LNCAP (cell line): ENCODE measurements around the gene HOTAIR.

Experiments used
- TF ChIP-seq, protein P1 (sequence below): fragments of 450-650 bp; IDR thresholded peaks from 2 replicates; pipeline ENCODE4 v1.5.1; 2017; ENCODE audit warnings: mild to moderate bottlenecking

HOTAIR gene

DNA sequence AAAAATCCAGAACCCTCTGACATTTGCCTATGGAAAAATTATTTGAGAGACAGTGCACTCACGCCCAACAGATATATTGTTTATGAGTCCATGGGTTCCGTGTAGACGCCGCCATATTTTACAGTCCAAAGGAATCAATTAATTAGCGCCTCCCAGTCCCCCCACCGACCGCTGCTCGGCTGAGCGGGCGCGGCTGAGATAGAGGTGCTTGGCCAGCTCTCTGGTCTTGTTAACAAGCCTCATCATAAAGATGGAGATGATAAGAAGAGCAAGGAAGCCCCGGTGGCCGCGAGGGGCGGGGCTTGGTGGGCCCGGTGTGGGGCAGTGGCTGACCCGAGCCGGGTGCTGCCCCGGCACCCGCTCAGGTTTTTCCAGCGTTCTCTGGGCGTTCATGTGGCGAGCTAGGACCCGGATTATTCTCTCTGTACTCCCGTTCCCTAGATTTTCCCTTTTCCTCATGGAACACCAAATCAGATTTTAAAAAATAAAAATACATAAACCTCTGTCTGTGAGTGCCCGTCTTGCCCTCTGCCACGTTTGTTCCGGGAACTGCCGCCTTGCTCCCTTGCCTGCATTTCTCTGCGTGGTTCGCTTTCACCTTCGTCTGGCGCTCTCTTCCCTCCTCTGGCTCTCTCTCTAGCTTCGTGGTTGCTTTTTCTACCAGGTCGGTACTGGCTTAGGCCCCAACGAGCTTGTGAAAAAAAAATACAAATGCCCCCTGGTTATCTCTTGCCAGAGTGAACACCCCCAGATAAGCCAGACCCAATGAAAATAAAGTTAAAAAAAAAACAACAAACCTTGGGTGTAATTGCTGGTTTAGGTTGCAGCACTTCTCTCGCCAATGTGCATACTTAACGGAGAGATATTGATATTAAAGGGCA, 11.1 kb downstream of the HOTAIR start:
- TF ChIP-seq, protein P1, sequence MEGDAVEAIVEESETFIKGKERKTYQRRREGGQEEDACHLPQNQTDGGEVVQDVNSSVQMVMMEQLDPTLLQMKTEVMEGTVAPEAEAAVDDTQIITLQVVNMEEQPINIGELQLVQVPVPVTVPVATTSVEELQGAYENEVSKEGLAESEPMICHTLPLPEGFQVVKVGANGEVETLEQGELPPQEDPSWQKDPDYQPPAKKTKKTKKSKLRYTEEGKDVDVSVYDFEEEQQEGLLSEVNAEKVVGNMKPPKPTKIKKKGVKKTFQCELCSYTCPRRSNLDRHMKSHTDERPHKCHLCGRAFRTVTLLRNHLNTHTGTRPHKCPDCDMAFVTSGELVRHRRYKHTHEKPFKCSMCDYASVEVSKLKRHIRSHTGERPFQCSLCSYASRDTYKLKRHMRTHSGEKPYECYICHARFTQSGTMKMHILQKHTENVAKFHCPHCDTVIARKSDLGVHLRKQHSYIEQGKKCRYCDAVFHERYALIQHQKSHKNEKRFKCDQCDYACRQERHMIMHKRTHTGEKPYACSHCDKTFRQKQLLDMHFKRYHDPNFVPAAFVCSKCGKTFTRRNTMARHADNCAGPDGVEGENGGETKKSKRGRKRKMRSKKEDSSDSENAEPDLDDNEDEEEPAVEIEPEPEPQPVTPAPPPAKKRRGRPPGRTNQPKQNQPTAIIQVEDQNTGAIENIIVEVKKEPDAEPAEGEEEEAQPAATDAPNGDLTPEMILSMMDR: no peak

DNA sequence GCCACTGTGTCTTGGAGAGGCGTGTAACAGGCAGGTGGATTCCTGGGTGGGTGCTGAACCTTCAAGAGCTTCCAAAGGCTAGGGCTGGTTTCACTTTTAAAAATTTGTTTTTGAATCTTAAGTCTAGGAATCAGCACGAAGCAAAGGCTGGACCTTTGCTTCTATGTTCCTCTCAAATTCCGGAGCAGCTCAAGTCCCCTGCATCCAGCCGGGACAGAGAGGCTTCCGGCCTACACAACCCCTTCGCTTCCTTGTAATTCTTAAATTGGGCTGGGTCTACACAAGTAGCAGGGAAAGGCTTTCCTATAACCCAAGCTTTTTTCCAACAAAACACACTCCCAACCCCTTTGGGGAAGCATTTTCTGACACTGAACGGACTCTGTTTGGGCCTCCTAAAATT, 11.7 kb downstream of the HOTAIR start:
- TF ChIP-seq, protein P1: no peak

DNA sequence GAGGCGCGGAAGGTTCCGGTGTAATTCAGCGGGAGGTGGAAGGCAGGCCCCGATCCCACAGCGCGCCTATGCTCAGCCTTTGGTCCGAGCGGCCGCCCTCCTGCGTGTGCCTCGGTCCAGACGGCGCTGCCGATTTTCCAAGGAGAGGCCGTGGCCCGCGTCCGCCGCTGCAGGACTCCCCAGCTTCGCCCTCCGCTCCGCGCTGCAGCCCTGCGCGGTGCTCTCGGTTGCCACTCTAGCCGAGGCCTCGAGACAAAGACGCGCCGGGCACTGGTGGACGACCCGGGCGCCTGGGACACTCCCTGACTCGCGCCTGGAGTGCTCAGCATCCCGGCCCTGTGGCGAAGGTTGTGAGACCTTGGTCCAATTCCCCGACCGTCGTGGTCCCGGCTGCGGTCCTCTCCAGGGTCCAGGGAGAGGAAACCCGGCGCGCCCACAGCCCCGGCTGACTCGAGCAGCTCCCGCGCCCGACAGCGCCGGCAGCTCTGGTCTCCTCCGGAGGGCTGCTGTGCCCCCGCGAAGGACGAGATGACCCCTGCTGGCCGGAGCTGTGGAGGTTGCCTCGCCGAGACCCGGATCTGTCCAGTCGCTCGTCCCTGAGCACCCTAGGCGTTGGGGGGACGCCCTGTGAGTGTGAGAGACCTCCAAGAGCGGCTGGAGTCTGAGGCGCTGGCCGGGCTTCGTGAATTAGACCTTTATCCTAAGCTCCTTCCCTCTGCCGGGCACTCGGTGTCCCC, 13.6 kb downstream of the HOTAIR start:
- TF ChIP-seq, protein P1: no peak

DNA sequence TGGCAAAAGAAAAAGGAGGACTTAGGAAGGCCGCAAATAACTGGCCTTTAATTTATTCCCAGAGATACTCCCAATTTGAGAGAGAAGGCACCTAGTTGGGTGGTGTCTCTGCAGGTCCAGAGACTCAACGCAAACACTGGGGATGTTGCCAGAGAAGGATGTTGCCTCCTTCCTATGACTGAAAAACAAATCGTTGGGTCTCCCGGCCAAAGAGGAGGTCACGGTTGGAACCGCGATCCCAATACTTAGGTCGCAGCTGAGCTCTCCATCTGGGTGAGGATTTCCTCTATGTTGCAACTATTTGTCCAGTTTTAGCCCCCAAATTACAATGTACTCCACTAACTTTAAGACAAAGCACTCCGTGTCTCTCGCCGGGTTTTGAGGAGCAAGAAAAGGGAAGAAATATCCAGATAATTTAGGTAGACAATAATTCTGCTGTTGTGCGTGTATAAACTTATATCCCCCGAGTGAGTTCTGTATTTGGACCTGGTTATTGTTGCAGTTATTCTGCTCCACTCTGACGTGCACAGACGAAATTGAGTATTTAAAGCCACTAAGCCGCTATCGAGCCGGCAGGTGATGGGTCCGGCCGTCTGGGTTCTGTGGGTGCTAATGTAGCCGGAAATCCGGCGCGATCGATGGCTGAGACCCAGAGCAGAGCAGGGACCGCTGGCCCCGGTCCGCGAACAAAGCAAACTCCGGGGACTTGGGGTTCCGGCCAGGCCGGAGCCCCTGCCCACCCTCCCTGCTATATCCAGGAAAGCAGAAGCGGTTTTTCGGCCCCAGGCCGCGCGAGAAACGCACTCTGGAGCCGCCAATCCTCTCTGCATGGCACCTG, 14.3 kb downstream of the HOTAIR start:
- TF ChIP-seq, protein P1: no peak

DNA sequence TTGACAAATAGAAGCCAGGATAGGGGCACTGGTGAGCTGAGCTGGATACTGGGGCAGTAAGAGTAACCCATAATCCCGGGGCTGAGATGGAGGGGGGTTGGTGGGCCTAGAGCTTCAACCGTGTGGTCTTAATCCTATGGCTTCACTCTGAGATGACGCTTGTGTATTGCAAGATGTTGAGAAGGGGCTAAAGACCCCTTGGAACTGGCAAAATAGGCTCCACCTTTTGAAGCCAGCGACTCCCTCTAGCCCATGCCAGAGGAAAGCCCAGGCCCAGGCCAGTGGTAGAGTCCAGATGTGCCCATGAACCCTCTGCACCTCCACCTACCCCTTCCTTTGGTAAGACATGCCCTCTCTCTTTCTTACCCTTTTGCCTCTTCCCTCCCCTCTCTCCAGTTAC, 15.4 kb downstream of the HOTAIR start:
- TF ChIP-seq, protein P1: no peak

DNA sequence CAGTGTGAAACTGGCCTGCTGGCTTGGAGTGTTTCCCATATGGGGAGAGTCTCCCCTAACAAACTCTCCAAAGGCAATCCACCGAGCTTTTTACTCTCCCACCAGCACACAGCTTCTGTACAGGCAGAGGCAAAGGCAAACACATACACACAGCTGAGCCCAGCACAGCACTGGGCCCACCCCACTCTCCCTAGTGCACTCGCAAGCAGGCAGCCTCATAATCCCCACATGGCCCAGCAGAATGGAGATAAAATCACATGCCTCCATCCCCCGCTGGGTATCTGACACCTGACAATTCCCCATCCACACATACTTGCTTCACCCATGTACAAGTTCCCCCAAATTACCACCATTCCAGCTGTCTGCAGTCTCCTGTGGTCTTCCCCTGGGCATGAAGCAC, 16.6 kb downstream of the HOTAIR start:
- TF ChIP-seq, protein P1: no peak

DNA sequence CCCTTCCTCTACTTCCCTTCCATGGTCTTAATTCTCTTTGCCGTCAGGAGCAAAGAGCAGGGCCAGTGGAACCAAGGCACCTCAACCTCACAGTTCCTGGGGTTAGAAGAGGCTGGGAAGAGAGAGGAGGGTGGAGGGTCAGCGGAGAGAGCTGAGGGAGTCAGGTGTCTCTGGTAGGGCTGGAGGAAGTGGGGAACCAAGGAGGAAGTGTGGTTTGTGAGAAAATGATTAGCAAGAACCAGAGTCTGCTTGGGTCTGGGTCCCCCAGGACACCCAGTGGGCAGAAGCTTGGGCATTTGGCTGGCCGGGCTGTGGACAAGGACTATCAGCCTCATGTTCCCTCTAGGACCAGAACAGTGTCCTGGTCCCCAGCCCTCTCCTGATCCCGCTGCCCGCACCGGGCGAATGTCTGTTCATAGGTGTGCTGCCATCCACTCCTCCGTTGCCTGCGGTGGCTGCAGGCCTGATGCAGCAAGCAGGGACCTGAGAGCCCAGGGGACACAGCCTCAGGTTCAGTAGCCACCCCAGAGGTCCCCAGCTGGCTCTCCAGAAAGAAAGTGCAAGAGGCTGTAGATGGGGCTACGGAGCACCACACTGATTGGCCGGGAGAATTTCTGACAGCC, 17.7 kb downstream of the HOTAIR start:
- TF ChIP-seq, protein P1: no peak
